GM08714 (cell line): ENCODE data around the gene GRIPAP1.

Experiments used
- H3K4me3 ChIP-seq: fragments of 200-500 bp; sonication (Bioruptor generic); 2 replicates; pipeline ENCODE4 v1.5.1; 2014; ENCODE audit warnings: mild to moderate bottlenecking, low read length, inconsistent platforms
- ZNF274 ChIP-seq: IDR thresholded peaks from 2 replicates; pipeline ENCODE4 v1.6.1; 2012; ENCODE audit warnings: mild to moderate bottlenecking, low read depth, low read length

GRIPAP1 gene

GRCh38 chrX:48936429-48937053 lies 65.5 kb downstream of the GRIPAP1 start:
- TF ChIP-seq ZNF274: no peak
- H3K4me3 ChIP-seq: no peak overlapping the region; the same call in 1 of the 2 replicates

- no peak for TF ChIP-seq ZNF274
- no peak overlapping the region for H3K4me3 ChIP-seq
Observed at GRCh38 chrX:48935301-48935670, 66.8 kb downstream of the GRIPAP1 start.

GRCh38 chrX:48934581-48935300 lies 67.3 kb downstream of the GRIPAP1 start:
- no peak for TF ChIP-seq ZNF274
- no peak overlapping the region for H3K4me3 ChIP-seq

- no peak overlapping the region for H3K4me3 ChIP-seq
- TF ChIP-seq ZNF274: no peak
Observed at GRCh38 chrX:48933757-48934156, 68.3 kb downstream of the GRIPAP1 start.

- no peak overlapping the region for H3K4me3 ChIP-seq
- TF ChIP-seq ZNF274: no peak
Observed at GRCh38 chrX:48927736-48928382, 74.2 kb downstream of the GRIPAP1 start.

- H3K4me3 ChIP-seq: no peak overlapping the region
- TF ChIP-seq ZNF274: no peak
Observed at GRCh38 chrX:48927123-48927522, 74.9 kb downstream of the GRIPAP1 start.

- no peak for TF ChIP-seq ZNF274
- no peak overlapping the region for H3K4me3 ChIP-seq
Observed at GRCh38 chrX:48924270-48924669, 77.8 kb downstream of the GRIPAP1 start.

GRCh38 chrX:48923771-48924170 lies 78.3 kb downstream of the GRIPAP1 start:
- H3K4me3 ChIP-seq: no peak overlapping the region
- no peak for TF ChIP-seq ZNF274
